ENCODE results near the gene NOC2L.
"Not testable (repeated sequence)": the region's sequence is repeated elsewhere in the genome, so short reads cannot be mapped to it uniquely, and the experiment has no call there.

NOC2L gene

GRCh38 chr1:993379-993995 lies 34.4 kb upstream of the NOC2L start:
- no peak for DNase-seq

- no peak for DNase-seq
Measured at GRCh38 chr1:992362-992761, 33.3 kb upstream of the NOC2L start.

DNA sequence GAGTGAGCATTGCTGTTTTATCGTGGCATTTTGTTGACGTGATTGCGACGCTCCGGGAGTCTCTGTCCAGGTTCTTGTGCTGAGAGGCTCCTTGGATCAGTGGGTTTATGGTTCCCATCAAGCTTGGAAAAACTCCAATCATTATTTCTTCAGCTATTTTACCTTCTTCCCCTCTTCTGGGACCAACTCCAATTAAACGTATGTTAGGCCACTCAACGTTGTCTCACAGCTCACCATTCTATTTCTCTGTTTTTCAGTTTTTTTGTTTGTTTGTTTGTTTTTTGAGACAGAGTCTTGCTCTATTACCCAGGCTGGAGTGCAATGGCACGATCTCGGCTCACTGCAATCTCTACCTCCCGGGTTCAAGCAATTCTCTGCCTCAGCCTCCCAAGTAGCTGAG lies 32.8 kb upstream of the NOC2L start:
- DNase-seq: no peak

DNA sequence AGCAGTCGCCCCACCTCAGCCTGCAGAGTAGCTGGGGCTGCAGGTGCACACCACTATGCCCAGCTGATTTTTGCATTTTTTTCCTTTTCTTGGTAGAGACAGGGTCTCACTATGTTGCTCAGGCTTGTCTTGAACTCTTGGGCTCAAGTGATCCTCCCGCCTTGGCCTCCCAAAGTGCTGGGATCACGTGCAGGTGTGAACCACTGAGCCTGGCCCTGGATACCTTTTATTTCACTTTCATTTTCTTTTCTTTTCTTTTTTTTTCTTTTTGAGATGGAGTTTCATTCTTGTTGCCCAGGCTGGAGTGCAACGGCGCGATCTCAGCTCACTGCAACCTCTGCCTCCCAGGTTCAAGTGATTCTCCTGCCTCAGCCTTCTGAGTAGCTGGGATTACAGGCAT lies 32.2 kb upstream of the NOC2L start:
- not testable (repeated sequence) for DNase-seq

DNA sequence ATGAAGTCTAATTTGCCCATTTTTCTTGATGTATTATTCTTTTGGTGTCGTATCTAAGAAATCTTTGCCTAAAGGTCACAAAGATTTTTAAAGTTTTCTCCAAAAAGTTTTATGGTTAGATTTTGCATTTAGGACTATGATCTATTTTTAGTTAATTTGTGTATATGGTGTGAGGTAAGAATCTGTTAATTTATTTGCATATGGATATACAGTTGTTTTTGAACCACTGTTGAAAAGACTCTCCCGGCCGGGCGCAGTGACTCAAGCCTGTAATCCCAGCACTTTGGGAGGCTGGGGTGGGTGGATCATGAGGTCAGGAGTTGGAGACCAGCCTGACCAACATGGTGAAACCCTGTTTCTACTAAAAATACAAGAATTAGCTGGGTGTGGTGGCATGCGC lies 29.0 kb upstream of the NOC2L start:
- DNase-seq: not testable (repeated sequence)

- no peak for DNase-seq
Measured at GRCh38 chr1:985126-985525, 26.1 kb upstream of the NOC2L start.

DNA sequence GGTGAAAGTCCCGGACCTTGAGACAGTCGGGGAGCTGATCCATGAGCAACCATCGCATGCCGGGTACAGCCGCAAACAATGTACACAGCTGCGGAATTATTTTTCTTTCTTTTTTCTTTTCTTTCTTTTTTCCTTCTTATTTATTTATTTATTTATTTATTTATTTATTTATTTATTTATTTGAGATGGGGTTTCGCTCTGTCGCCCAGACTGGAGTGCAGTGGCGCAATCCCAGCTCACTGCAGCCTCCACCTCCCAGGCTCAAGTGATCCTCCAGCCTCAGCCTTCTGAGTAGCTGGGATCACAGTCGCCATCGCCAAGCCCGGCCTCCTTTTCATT lies 25.4 kb upstream of the NOC2L start:
- no peak for DNase-seq

- DNase-seq: peak in 1 of 2 experiments; percentile 22
Measured at GRCh38 chr1:983798-984475, 24.9 kb upstream of the NOC2L start.

DNA sequence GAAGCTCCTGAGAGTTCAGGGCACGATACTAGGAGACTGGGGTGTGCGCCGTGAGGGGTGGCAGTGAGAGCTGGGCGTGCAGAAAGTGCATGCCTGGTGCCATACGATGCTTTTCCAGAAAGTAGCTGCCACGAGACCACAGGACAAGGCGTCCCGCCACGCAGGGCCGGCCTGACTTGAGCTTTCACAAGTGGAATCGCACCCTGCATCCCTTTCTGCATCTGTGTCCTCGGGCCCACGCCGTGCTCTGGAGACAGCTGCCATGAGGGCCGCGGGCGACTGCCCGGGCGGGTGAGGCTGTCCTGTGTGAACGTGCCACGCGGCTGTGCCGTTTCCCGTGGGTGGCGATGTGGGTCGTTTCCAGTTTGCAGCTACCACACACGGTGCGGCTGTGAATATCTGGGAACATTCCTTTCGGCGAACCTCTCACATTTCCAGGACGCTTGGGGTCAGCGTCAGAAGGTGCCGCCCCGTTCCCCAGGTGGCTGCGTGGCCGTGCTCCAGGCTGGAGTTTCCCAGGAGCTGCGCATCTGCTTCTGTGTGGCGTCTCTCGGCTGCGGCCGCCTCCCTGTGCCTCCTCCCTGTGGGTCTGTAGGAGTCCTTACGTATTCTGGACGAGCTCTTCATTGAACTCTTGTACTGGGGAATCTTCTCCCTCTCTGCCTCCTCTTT lies 23.8 kb upstream of the NOC2L start:
- no peak for DNase-seq

DNA sequence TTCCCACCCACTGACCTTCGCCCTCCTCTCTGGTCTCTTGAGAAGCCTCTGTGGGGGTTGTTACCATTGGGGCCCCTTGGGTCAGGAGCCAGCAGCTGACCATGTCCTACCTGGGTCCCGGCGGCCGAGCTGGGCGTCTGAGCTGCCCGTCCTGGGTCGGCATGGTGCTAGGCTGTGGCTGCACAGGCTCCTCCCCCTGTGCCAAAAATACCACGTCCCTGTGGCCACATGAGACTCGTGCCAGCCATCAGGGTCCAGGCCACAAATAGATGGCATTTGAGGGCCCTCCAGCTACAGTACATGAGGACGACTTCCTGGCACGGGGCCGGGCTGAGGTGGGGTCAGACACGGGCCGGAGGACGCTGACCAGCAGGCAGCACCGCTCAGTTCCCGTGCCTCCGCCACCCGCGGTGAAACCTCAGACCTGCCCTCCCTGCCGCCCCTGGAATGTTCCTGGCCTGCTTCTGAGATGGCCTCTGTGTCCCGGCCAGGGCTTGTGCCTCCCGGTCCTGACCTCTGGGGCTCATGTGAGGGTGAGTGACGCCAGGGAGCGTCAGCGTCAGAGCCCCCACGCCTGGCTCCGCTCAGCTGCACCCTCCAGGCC lies 23.0 kb upstream of the NOC2L start, which contains the start of gene PERM1:
PERM1 (minus strand) TSS at position 139 of the 604 bp plus-strand sequence. CDS start 1,064 bp downstream, outside the sequence.
- DNase-seq: no peak

- no peak for DNase-seq
Measured at GRCh38 chr1:981491-981954, 22.5 kb upstream of the NOC2L start.

DNA sequence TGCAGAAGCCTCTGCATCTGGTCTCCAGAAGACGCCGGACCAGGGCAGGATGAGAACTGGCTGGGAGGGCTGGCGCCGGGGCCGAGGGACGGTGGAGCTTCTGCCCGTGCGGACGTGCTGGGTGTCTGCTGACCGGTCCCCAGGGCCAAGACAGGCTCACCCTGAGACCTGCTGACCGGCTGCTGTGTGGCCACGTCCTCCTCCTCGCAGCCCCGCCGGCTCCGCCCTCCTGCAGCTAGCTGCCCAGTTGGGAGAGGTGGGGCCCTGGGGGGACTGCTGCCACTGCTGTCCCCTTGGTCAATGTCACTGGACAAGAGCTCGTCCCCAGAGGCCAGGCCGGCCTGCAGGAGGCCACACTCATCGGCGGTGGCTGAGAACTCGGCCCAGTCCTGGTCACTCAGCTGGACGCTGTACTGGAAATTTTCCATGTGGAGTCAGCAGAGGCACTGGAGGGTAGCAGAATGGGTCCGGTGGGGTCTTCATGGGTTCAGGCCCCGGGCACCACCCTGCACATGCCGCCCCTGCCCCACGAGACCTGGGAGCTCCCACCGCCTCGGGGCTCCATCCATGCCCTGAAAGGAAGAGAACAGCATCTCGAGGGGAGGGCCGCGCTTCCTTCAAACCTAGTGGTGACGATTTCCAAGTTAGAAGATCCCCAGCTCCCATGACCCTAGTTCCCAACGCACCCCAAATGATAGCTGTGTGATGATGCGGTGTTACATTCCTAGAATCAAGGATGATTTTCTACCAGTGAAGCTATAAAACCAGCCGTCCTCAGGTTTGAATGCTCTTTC lies 21.7 kb upstream of the NOC2L start:
- no peak for DNase-seq

GRCh38 chr1:980137-980571 lies 21.1 kb upstream of the NOC2L start:
- DNase-seq: no peak

GRCh38 chr1:979744-980072 lies 20.7 kb upstream of the NOC2L start:
- DNase-seq: no peak

DNA sequence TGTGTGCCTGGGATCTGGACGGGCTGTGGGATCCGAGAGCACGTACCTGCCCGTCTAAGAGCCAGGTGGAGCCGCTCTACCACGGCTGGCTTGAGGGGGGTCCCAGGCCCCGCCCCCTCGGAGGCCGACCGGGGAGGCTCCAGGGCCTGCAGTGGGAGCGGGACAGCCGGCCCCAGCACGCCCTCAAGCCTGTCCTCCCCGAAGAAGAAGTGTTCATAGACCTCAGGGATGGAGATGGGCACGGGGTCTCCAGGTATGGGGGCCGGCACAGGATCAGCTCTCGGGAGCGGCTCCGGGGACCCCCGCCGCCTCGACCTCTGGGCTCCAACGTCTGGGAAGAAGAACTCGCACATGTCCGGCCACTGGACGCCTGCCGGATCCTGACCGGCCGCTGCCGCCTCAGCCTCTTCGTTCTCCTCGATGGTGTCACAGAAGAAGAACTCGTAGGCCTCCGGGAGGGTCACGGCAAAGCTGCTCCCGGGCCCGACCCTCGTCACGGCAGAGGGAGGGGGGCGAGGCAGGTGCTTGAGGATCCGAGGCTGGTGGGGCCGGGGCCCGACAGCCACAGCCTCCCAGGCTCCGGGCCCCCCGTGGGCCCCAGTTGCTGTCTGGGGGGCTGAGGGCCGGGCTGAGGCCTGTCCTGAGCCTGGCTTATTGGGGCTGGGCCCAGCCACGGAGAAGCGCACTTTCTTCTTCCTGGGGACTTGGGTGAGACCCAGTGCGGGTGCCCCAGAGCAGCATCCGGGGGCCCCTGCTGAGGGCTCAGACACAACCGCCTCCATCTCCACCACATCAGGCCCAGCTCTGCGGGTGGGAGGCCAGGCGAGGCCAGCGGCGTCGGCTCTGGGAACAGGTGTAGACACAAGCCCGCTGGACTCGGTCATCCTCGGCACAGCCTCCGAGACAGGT lies 20.0 kb upstream of the NOC2L start:
- DNase-seq: no peak

GRCh38 chr1:978069-978834 lies 19.2 kb upstream of the NOC2L start:
- DNase-seq: no peak

- DNase-seq: not testable (repeated sequence)
Measured at GRCh38 chr1:976791-977190, 17.7 kb upstream of the NOC2L start.

DNA sequence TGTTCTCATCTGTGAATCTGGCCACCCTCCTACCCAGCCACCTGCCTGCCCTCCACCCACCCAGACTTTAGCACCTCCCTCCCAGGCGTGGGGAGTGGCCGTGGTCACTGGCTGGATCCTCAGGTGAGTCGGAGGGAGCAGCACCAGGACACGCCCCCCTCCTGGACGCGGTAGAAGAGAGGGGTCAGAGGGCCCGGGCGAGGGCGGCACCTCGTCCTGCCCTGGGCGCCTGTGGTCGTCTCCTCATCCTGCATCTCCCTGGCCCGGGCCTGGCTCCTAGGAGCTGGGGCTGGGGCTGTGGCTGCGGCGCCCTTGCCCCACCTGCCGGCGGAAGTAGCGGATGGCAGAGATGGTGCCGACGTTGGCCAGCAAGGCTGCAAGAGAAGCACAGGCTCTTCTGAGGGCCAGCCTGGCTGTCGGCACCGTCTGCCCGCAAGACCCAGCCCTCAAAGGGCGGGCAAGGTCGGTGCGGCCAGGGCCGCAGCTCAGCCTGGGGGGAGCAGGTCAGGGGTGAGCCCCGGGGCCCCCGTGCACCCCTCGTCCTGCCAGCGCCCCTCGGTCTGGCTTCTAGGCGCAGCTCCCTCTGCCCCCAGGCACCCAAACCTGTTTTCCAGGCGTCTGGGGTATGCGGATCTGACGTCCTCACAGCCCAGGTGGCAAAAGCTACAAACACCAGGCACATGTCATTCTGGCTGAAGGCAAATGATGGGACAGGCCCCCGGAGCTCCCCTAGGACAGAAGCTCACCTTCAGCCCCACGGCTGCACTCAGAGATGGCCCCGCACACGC lies 17.0 kb upstream of the NOC2L start:
- DNase-seq: peak; percentile 32 to 63

DNA sequence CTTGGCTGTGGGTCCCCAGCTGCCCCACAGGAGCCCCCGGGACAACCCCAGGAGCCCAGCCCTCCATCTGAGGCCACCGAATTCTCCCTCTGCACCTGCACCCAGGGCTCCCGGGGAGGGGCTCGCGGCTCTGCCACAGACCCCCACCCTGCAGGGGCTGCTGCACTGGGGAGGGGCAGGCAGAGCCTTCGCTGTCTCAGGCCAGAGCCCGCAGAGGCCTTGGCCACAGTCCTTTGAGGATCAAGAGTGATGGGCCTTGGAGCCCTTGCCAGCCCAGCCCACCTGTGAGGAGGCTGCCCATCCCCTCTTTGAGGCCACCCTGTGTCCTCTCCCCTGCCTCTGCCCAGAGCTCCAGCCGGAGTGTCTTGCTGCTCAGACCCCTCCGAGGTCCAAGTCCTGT lies 16.3 kb upstream of the NOC2L start:
- no peak for DNase-seq

DNA sequence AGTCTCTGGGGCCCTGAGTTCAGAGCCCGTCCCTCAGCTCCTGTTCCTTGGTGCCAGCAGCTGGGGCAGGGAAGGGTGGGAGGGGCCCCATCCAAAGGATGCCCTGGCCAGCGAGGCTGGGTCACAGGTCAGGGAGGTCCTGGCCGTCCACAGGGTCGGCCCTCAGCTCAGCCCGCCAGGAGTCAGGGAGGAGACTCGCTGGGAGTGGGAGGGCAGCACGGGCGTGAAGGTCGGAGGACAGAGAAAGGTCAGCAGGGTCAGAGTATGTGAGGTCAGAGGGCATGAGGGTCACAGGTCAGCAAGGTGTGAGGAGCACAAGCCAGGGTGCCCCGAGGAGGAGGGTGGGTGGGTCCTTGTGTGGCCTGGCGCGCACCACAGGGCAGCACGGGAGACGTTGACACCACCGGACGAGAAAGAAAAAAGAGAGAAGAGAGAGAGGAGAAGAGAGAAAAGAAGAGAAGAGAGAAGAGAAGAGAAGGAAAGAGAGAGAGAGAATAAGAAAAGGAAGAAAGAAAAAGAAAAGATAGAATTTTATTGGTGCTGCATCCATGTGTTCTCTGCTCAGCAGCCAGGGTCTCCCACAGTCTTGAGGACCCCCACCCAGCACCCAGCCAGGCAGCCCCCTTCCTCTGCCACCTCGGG lies 15.8 kb upstream of the NOC2L start:
- no peak for DNase-seq
